ENCODE measurements around the gene SEL1L3. TPM values are rescaled to one million over a fixed set of nuclear protein-coding genes. Genes with fewer than 3 reads are reported as not detected.

SEL1L3 gene
- total RNA-seq, 1 donor from 2014 or later = 13.3 TPM

DNA sequence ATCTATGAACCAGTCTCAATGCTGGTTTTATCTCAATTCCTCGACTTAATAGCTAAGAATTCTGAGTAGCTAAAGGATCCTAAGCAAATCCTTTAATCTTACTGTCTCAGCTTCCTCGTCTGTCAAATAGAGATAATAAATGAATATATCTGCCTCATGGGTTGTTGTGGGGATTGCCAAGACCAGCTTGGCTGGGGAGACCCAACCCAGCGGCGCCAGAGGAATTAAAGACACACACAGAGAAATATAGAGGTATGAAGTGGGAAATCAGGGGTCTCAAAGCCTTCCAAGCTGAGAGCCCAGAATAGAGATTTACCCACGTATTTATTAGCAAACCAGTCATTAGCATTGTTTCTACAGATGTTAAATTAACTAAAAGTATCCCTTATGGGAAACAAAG is 165.3 kb downstream of the SEL1L3 start:
- Histone ChIP-seq H3K27me3 (no peaks in the 10 kb centered on the region), H3K36me3 (no peaks in the 10 kb centered on the region), H3K9me3 (no peaks in the 10 kb centered on the region), H3K4me1 (no peaks in the 10 kb centered on the region), H3K4me3 (no peak overlapping the region), H3K27ac (no peak overlapping the region)
- no peak for DNase-seq (ENCODE audit: low spot score in 2 of 2)
- intact Hi-C loops (cut with DNase I) = no loop called here
- TF ChIP-seq, protein P1, sequence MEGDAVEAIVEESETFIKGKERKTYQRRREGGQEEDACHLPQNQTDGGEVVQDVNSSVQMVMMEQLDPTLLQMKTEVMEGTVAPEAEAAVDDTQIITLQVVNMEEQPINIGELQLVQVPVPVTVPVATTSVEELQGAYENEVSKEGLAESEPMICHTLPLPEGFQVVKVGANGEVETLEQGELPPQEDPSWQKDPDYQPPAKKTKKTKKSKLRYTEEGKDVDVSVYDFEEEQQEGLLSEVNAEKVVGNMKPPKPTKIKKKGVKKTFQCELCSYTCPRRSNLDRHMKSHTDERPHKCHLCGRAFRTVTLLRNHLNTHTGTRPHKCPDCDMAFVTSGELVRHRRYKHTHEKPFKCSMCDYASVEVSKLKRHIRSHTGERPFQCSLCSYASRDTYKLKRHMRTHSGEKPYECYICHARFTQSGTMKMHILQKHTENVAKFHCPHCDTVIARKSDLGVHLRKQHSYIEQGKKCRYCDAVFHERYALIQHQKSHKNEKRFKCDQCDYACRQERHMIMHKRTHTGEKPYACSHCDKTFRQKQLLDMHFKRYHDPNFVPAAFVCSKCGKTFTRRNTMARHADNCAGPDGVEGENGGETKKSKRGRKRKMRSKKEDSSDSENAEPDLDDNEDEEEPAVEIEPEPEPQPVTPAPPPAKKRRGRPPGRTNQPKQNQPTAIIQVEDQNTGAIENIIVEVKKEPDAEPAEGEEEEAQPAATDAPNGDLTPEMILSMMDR (IDR thresholded peaks at IDR 0.05) = no peak

Other genes starting within 250 kb of the SEL1L3 start
- gene SLC34A2, start 207.1 kb downstream of the SEL1L3 start, total RNA-seq = not detected
- 5.7 TPM for gene SMIM20, start 51.2 kb upstream of the SEL1L3 start, total RNA-seq

Measured in ascending aorta (tissue), 2 donors.